Memory B cell (primary cell): ENCODE measurements around the gene SLC12A4.
"Not testable (repeated sequence)": the region's sequence is repeated elsewhere in the genome, so short reads cannot be mapped to it uniquely, and the experiment has no call there.

ENCODE experiments used
- ATAC-seq: fragments of 150-1000 bp; cut with Tn5 transposase; 2 replicates; pipeline ENCODE4 v1.10.0; 2021; ENCODE audit warnings: low read depth, mild to moderate bottlenecking, moderate library complexity
- DNase-seq, 2 donors: peaks; one replicate each; pipeline ENCODE4 v3.0.0; 2022; ENCODE audit warnings: low spot score in 2 of 2
- H3K27ac Mint-ChIP-seq: one replicate; pipeline ENCODE4 v1.8.0; 2022; ENCODE audit warnings: mild to moderate bottlenecking, moderate library complexity, mixed read lengths
- H3K27me3 Mint-ChIP-seq: one replicate; pipeline ENCODE4 v1.8.0; 2022; ENCODE audit warnings: mixed read lengths
- H3K36me3 Mint-ChIP-seq: one replicate; pipeline ENCODE4 v1.8.0; 2022; ENCODE audit warnings: mild to moderate bottlenecking, mixed read lengths
- H3K4me1 Mint-ChIP-seq: one replicate; pipeline ENCODE4 v1.8.0; 2022; ENCODE audit warnings: mixed read lengths
- H3K4me3 Mint-ChIP-seq: one replicate; pipeline ENCODE4 v1.8.0; 2022; ENCODE audit warnings: mild to moderate bottlenecking, moderate library complexity, mixed read lengths
- H3K9me3 Mint-ChIP-seq: one replicate; pipeline ENCODE4 v1.8.0; 2022; ENCODE audit warnings: mixed read lengths

SLC12A4 gene

DNA sequence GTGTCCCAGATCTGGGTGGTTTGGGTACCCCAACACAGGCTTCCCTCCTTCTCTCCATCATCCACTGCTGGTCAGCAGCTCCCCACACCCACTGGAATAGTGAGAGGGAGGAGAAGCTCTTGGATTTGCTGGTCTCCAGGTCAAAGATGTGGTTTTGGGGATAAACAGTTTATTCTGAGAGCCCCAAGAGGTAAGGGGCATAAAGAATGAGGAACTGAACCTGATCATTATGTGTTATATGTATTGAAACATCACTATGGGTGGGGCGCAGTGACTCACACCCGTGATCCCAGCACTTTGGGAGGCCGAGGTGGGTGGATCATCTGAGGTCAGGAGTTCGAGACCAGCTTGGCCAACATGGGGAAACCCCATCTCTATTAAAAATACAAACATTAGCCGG lies 27.0 kb upstream of the SLC12A4 start:
- DNase-seq, result peak; percentile 41 to 60
- Mint-ChIP-seq H3K4me1 (peaks cover 45% of the 10 kb centered on the region), H3K4me3 (peak overlapping the region; percentile 60), H3K36me3 (peaks cover 4% of the 10 kb centered on the region), H3K9me3 (no peaks in the 10 kb centered on the region), H3K27me3 (no peaks in the 10 kb centered on the region), H3K27ac (peak overlapping the region; percentile 97)
- ATAC-seq, result peak; percentile 52

DNA sequence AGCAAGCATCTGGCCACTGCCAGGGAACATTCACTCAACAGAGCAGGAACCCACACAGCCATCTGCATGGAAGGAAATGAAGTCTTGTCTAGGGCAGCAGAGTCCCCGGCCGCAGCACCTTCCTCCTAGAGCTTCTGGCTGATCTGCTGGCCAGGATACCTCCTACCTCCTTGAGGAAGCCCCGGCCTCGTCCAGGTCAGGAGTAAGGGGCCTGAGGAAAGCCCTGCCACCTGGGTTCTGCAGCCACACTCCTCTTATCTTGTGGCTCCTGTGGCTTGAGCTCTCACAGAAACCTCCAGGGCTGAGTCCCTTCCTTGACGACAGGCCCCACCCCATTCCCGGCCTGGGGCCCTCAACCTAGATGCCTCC lies 25.6 kb upstream of the SLC12A4 start:
- H3K27ac Mint-ChIP-seq, result peak overlapping the region; percentile 92
- DNase-seq, H3K36me3 Mint-ChIP-seq, H3K9me3 Mint-ChIP-seq, ATAC-seq, H3K27me3 Mint-ChIP-seq: not testable (repeated sequence)
- H3K4me3 Mint-ChIP-seq, result peak overlapping the region; percentile 80
- H3K4me1 Mint-ChIP-seq, result peaks cover 39% of the 10 kb centered on the region

DNA sequence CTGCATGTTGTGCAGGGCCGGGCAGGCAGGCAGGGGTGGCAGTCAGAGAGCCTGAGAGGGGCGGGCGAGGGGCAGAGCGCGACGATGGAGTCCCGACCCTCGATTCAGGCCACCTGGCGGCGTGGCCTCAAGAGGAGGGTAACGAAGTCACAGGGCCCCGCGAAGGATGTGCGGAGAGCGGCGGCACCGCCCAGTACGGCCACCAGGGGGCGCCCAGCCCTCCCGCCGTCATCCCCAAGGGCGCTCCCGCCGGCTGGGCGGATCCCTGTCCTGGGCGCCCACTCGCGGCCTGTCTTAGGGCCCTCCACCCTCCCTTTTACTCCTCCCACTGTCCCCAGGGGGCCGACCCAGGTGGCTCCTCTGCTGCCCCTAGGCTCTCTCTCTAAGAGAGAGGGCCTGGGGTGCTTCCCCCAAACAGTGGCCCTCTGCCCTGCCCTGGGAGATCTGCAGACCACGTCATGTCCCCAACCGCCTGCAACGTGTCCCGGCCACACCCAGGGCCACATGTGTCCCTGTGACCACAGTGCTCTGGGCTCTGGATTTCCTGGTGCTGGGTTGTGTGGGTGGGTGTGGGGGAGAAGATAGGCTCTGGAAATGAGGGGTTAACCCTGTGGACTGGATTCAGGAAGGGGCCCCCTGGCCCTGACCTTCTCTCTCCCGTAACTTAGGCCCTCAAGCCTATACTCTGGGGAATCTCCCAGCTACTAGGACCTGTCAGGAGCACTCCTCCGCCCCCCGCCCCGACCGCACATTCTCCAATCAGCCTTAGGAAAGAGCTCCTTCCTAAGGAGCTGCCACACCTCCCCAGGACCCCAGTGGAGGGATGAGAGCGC lies 25.0 kb upstream of the SLC12A4 start:
- peak; percentile 84 to 85 for DNase-seq
- Mint-ChIP-seq H3K4me3 (peak overlapping the region; percentile 80), H3K27me3 (no peaks in the 10 kb centered on the region), H3K9me3 (no peaks in the 10 kb centered on the region), H3K4me1 (peaks cover 38% of the 10 kb centered on the region), H3K27ac (peak overlapping the region; percentile 92), H3K36me3 (peaks cover 4% of the 10 kb centered on the region)
- ATAC-seq, result peak; percentile 75

DNA sequence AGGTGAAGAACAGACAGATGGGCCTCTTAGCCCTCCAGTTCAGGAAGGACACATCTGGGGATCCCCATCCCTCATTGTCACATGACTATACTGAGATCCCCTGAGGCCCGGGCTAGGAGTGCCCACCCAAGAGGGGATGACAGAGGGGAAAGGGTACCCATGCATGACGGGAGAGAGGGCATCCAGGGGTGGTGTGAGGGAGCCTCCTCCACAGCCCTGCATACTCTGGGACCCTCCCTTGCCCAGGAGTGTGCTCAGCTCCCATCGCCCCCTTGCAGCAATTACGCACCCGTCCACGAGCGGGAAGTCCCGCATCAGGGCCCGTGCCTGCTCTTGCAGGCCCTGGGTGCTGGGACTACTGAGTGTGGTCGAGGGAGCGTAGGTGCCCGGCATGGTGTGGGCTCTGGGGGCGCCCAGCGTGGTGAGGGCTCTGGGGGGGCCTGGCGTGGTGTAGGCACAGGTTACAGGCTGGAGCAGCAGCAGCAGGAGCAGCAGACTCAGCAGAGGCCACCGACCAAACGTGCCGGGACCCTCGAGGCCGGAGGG lies 24.3 kb upstream of the SLC12A4 start:
- Mint-ChIP-seq H3K9me3 (no peaks in the 10 kb centered on the region), H3K36me3 (peaks cover 4% of the 10 kb centered on the region), H3K27ac (peak overlapping the region; percentile 92), H3K27me3 (no peaks in the 10 kb centered on the region), H3K4me3 (peak overlapping the region; percentile 80), H3K4me1 (peaks cover 42% of the 10 kb centered on the region)
- peak; percentile 7 for ATAC-seq
- DNase-seq, result no peak

DNA sequence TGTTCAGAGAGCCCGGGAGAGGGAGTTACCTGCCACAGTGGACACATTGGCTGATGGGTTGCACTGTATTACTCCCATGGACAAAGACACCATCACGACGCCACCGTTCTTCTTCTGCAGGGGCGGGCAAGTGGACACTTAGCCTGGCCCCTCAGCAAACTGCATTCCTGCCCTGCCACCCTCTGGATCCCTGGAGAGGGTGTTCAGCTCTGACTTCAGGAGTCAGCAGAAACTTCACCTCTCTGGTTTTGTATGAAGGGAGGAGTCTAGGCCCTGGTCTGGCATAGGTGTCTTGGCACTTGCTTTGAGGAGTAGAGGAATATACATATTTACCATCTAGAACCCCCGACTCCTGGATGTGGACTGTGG lies 21.6 kb upstream of the SLC12A4 start:
- Mint-ChIP-seq H3K27me3 (no peaks in the 10 kb centered on the region), H3K9me3 (no peaks in the 10 kb centered on the region), H3K4me1 (peaks cover 31% of the 10 kb centered on the region), H3K27ac (peak overlapping the region; percentile 62), H3K36me3 (no peaks in the 10 kb centered on the region), H3K4me3 (no peak overlapping the region)
- ATAC-seq (no peak), DNase-seq (no peak)

DNA sequence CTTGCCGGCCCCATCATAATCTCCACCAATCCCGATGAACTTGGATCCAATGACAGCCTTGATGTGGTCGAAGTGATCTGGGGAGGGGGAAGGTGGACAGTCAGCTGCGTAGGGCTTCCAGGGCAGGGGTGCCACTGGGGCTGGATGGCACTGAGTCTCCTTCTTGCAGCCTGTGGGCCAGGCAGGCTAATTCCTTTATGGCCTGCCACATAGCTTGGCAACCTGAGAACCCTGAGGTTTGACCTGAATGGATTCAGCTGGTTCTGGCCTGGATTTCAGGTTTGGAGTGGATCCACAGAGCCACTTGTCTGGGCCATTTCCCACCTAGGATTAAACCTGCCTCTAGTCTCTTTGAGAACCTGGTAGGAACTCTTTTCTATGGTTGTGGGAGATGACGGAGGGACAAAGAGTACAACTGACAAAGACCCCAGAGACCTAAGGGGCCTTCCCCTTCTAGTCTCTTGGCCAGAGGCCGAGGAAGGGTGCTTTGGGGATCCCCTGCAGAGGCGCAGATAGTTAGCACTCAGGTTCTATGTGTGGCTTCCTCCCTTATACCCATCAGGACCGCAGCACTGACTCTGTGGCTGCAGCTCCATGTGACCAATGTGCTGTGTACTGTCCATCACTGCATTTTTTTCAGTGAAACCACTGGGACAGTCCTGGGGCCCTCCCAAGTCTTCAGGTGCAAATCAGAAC lies 21.0 kb upstream of the SLC12A4 start:
- ATAC-seq, result no peak
- no peak for DNase-seq
- no peaks in the 10 kb centered on the region for H3K36me3 Mint-ChIP-seq

DNA sequence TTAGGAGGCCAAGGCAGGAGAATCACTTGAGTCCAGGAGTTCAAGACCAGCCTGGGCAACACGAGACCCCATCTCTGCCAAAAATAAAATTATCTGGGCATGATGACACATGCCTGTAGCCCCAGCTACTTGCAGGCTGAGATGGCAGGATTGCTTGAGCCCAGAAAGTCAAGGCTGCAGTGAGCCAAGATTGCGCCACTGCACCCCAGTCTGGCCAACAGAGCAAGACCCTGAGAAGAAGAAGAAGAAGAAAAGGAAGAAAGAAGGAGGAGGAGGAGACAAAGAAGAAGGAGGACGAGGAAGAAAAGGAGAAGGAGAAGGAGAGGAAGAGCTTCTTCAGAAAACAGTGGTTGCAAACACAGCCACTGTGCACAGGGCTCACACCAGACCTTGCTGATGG lies 20.2 kb upstream of the SLC12A4 start:
- H3K4me1 Mint-ChIP-seq, result peaks cover 28% of the 10 kb centered on the region

More for the DNA sequence above, 21.0 kb upstream of the SLC12A4 start:
- Mint-ChIP-seq H3K27ac (peak overlapping the region; percentile 62), H3K27me3 (no peaks in the 10 kb centered on the region), H3K4me1 (peaks cover 31% of the 10 kb centered on the region), H3K4me3 (no peak overlapping the region), H3K9me3 (no peaks in the 10 kb centered on the region)

DNA sequence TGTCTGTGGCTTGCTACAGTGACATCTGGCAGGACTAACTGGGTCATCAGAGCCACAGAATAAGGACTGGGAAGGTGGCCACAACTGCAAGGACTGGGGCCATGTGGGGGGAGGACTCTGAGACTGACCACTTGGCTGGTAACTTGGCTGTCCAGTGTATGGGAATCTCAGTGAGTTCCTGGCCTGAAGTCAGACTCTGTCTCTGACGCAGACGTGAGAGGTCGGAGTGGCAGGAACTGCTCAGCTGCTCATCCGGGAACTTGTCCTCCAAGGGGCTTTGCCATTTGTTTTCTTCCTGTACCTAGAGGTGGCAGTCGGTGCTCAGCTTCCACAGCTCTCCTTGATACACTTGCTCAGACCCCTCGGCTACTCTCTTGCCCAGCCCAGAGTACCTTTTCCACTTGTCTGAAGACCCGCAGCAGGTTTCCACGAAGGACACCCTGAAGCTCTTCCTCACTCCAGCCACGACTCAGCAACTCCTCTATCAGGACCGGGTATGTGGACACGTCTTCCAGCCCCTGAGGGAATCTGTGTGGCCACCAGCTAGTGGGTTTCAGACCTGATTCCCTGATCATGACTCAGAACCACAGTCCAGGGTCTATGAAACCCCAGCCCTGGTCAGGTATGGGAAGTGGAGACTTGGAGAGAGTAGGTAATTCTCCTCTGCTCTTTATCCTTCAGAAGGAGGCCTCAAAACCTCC lies 19.2 kb upstream of the SLC12A4 start:
- DNase-seq (no peak), ATAC-seq (no peak)
- Mint-ChIP-seq H3K27ac (peak overlapping the region; percentile 88), H3K9me3 (no peaks in the 10 kb centered on the region), H3K27me3 (no peaks in the 10 kb centered on the region), H3K4me3 (no peak overlapping the region), H3K36me3 (no peaks in the 10 kb centered on the region), H3K4me1 (peaks cover 24% of the 10 kb centered on the region)

More for the DNA sequence above, 20.2 kb upstream of the SLC12A4 start:
- ATAC-seq, result no peak
- H3K27ac Mint-ChIP-seq, result no peak overlapping the region
- H3K4me3 Mint-ChIP-seq, result no peak overlapping the region
- H3K27me3 Mint-ChIP-seq, result no peaks in the 10 kb centered on the region
- H3K36me3 Mint-ChIP-seq, result no peaks in the 10 kb centered on the region
- no peaks in the 10 kb centered on the region for H3K9me3 Mint-ChIP-seq
- no peak for DNase-seq

DNA sequence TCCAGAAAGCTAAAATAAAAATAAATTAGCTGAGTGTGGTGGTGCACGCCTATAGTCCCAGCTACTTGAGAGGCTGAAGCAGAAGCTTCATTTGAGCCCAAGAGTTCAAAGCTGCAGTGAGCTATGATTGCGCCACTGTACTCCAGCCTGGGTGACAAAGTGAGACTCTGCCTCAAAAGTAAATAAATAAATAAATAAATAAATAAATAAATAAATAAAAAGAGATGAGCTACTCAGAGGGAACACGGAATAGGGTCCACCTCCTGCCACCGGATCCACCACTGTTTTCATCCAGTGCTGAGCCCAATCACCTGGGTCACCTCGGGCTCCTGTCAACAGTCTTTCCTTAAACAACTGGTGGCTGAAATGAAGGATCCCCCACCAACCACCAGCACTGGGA lies 18.5 kb upstream of the SLC12A4 start:
- no peak for ATAC-seq
- H3K9me3 Mint-ChIP-seq, result no peaks in the 10 kb centered on the region
- H3K27me3 Mint-ChIP-seq, result no peaks in the 10 kb centered on the region
- no peak overlapping the region for H3K4me3 Mint-ChIP-seq
- H3K36me3 Mint-ChIP-seq, result no peaks in the 10 kb centered on the region
- peak overlapping the region; percentile 88 for H3K27ac Mint-ChIP-seq
- no peak for DNase-seq
- H3K4me1 Mint-ChIP-seq, result peaks cover 22% of the 10 kb centered on the region

DNA sequence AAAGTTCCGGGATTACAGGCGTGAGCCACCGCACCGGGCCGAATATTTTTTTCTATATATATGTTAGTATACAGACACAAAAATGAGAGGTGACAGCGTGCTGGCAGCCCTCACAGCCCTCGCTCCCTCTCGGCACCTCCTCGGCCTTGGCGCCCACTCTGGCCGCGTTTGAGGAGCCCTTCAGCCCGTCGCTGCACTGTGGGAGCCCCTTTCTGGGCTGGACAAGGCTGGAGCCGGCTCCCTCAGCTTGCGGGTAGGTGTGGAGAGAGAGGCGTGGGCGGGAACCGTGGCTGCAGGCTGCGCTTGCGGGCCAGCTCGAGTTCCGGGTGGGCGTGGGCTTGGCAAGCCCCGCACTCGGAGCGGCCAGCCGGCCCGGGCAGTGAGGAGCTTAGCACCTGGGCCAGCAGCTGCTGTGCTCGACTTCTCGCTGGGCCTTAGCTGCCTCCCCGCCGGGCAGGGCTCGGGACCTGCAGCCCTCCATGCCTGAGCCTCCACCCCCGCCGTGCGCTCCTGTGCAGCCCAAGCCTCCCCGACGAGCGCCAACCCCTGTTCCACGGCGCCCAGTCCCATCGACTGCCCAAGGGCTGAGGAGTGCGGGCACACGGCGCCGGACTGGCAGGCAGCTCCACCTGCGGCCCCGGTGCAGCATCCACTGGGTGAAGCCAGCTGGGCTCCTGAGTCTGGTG lies 13.7 kb upstream of the SLC12A4 start:
- no peak for ATAC-seq
- Mint-ChIP-seq H3K9me3 (no peaks in the 10 kb centered on the region), H3K36me3 (no peaks in the 10 kb centered on the region), H3K4me3 (no peak overlapping the region), H3K27ac (no peak overlapping the region), H3K4me1 (peaks cover 9% of the 10 kb centered on the region), H3K27me3 (no peaks in the 10 kb centered on the region)
- no peak for DNase-seq

DNA sequence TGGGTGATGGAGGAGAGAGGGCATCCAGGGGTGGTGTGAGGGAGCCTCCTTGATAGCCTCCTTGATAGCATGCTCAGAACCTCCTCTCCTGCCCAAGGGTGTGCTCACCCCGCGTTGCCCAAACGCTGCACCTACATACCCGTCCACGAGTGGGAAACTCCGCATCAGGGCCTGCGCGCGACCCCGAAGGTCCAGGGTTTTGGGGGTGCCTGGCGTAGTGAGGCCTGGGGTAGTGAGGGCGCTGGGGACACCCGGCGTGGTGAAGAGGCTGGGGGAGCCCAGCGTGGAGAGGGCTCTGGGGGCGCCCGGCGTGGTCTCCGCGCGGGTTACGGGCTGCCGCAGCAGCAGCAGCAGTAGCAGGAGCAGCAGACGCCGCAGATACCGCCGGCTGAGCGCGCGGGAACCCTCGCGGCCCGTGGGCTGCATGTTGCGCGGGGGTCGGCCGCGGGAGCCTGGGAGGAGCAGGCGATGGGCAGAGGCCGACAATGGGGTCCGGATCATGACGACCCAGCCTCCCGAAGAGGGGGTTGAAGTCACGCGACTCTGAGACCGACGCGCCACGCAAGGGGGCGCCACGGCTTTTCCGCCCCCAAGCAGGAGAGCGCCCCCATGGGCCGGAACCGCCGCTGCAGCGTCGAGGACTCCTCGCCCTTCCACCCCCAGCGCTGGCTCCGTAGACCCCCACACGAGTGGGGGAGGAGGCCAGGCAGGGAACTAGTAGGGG lies 11.7 kb upstream of the SLC12A4 start, which contains the start of gene DPEP3:
Gene DPEP3, minus strand, starts transcription at position 545 of the 724 bp plus-strand sequence. Its CDS starts 119 bp downstream, at position 426.
- ATAC-seq, result no peak
- H3K9me3 Mint-ChIP-seq, result no peaks in the 10 kb centered on the region
- H3K27me3 Mint-ChIP-seq, result no peaks in the 10 kb centered on the region
- peak within 1 kb of the TSS; percentile 28 for H3K4me3 Mint-ChIP-seq
- DNase-seq, result no peak
- H3K36me3 Mint-ChIP-seq, result no peaks in the 10 kb centered on the region
- H3K27ac Mint-ChIP-seq, result no peak within 1 kb of the TSS
- H3K4me1 Mint-ChIP-seq, result peaks cover 11% of the 10 kb centered on the region

DNA sequence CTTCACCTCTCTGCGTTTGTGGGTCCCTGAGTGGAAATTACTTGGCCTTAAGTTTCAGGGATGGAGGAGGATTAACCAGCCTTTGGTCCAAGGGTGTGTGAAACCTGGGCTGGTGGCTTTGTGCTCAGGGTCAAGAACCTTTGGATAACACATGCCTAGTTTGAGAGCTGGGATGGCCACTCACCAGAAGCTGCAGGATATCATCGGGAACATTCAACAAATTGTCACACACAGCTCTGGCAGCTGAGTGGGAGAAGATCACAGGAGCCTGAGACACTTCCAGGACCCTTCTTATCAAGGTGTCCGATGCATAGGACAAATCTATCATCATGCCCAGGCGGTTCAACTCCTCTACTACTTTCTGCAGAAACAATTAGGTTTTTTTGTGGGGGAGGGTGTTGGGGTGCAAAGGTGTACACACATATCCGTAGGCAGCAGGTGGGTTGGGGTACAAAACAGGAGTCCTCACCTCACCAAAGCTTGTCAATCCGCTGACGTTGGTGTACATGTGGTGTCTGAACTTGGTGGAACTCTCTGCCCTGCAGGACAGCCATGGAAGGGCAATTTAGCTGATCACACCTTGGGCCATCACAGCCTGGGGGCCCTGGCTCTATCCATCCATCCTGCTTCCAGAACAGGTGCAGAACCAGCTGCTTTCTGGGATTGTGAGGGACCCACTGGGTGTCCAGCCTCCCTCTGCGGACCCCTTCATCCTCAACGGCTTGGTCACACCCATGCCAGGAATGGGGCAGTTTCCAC lies 9.2 kb upstream of the SLC12A4 start:
- H3K27ac Mint-ChIP-seq, result no peak overlapping the region
- peaks cover 5% of the 10 kb centered on the region for H3K4me1 Mint-ChIP-seq
- H3K27me3 Mint-ChIP-seq, result no peaks in the 10 kb centered on the region
- H3K4me3 Mint-ChIP-seq, result no peak overlapping the region
- DNase-seq (no peak), ATAC-seq (no peak)
- no peaks in the 10 kb centered on the region for H3K36me3 Mint-ChIP-seq
- no peaks in the 10 kb centered on the region for H3K9me3 Mint-ChIP-seq
